SK-N-SH treated with all-trans-retinoic acid at 6 μM for 48 hours (cell line): ENCODE results near the gene CHST10.

Experiments
- BACH2 ChIP-seq: fragments of 250-450 bp; sonication (Bioruptor Pico); IDR thresholded peaks from 2 replicates; pipeline ENCODE4 v1.9.0; 2021; ENCODE audit warnings: mild to moderate bottlenecking, borderline replicate concordance
- CREB5 ChIP-seq: fragments of 250-450 bp; sonication (Bioruptor Pico); IDR thresholded peaks from 2 replicates; pipeline ENCODE4 v1.5.1; 2020; ENCODE audit warnings: low read depth, mild to moderate bottlenecking, moderate library complexity
- ESRRG ChIP-seq: fragments of 250-450 bp; sonication (Bioruptor Pico); IDR thresholded peaks from 2 replicates; pipeline ENCODE4 v1.6.1; 2021; ENCODE audit warnings: mild to moderate bottlenecking
- OSR1 ChIP-seq: fragments of 250-450 bp; sonication (Bioruptor Pico); IDR thresholded peaks from 2 replicates; pipeline ENCODE4 v1.8.0; 2022; ENCODE audit warnings: moderate library complexity, mild to moderate bottlenecking, inconsistent platforms
- TOX ChIP-seq: fragments of 250-450 bp; sonication (Bioruptor Pico); IDR thresholded peaks from 2 replicates; pipeline ENCODE4 v1.8.0; 2021; ENCODE audit warnings: mild to moderate bottlenecking, moderate library complexity, borderline replicate concordance
- ZC3H10 ChIP-seq: fragments of 250-450 bp; sonication (Bioruptor Pico); IDR thresholded peaks from 2 replicates; pipeline ENCODE4 v1.5.1; 2021; ENCODE audit warnings: mild to moderate bottlenecking, moderate library complexity
- ZNF8 ChIP-seq: fragments of 450-650 bp; formaldehyde crosslinking; IDR thresholded peaks from 2 replicates; pipeline ENCODE4 v1.5.0; 2020; ENCODE audit warnings: mild to moderate bottlenecking, moderate library complexity
- TF ChIP-seq, protein P1 (sequence below): fragments of 250-450 bp; sonication (Bioruptor Pico); IDR thresholded peaks from 2 replicates; pipeline ENCODE4 v1.5.0; 2020; ENCODE audit warnings: mild to moderate bottlenecking, moderate library complexity
- TF ChIP-seq, protein P2 (sequence below): fragments of 250-450 bp; sonication (Bioruptor Pico); IDR thresholded peaks from 2 replicates; pipeline ENCODE4 v1.8.0; 2020; ENCODE audit warnings: mild to moderate bottlenecking, moderate library complexity, borderline replicate concordance
- TF ChIP-seq, protein P3 (sequence below): fragments of 250-450 bp; sonication (Bioruptor Pico); IDR thresholded peaks from 2 replicates; pipeline ENCODE4 v1.5.1; 2021; ENCODE audit warnings: mild to moderate bottlenecking, moderate library complexity

DNA sequence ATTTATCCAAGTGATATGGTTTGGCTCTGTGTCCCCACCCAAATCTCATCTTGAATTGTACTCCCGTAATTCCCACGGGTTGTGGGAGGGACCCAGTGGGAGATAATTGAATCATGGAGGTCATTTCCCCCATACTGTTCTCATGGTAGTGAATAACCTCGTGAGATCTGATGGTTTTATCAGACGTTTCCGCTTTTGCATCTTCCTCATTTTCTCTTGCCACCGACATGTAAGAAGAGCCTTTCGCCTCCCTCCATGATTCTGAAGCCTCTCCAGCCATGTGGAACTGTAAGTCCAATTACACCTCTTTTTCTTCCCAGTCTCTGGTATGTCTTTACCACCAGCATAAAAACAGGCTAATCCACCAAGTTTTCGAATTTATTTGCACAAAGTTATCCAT, 20.3 kb upstream of the CHST10 start:
- TF ChIP-seq, protein P1, sequence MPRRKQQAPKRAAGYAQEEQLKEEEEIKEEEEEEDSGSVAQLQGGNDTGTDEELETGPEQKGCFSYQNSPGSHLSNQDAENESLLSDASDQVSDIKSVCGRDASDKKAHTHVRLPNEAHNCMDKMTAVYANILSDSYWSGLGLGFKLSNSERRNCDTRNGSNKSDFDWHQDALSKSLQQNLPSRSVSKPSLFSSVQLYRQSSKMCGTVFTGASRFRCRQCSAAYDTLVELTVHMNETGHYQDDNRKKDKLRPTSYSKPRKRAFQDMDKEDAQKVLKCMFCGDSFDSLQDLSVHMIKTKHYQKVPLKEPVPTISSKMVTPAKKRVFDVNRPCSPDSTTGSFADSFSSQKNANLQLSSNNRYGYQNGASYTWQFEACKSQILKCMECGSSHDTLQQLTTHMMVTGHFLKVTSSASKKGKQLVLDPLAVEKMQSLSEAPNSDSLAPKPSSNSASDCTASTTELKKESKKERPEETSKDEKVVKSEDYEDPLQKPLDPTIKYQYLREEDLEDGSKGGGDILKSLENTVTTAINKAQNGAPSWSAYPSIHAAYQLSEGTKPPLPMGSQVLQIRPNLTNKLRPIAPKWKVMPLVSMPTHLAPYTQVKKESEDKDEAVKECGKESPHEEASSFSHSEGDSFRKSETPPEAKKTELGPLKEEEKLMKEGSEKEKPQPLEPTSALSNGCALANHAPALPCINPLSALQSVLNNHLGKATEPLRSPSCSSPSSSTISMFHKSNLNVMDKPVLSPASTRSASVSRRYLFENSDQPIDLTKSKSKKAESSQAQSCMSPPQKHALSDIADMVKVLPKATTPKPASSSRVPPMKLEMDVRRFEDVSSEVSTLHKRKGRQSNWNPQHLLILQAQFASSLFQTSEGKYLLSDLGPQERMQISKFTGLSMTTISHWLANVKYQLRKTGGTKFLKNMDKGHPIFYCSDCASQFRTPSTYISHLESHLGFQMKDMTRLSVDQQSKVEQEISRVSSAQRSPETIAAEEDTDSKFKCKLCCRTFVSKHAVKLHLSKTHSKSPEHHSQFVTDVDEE (CRISPR knock-in tag), result no peak
- TF ChIP-seq BACH2 (CRISPR knock-in tag) (no peak), CREB5 (CRISPR knock-in tag) (no peak), ZNF8 (CRISPR knock-in tag) (no peak), ESRRG (CRISPR knock-in tag) (no peak), OSR1 (CRISPR knock-in tag) (no peak), TOX (CRISPR knock-in tag) (no peak), ZC3H10 (CRISPR knock-in tag) (no peak)
- TF ChIP-seq, protein P2, sequence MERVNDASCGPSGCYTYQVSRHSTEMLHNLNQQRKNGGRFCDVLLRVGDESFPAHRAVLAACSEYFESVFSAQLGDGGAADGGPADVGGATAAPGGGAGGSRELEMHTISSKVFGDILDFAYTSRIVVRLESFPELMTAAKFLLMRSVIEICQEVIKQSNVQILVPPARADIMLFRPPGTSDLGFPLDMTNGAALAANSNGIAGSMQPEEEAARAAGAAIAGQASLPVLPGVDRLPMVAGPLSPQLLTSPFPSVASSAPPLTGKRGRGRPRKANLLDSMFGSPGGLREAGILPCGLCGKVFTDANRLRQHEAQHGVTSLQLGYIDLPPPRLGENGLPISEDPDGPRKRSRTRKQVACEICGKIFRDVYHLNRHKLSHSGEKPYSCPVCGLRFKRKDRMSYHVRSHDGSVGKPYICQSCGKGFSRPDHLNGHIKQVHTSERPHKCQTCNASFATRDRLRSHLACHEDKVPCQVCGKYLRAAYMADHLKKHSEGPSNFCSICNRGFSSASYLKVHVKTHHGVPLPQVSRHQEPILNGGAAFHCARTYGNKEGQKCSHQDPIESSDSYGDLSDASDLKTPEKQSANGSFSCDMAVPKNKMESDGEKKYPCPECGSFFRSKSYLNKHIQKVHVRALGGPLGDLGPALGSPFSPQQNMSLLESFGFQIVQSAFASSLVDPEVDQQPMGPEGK (CRISPR knock-in tag), result no peak
- TF ChIP-seq, protein P3, sequence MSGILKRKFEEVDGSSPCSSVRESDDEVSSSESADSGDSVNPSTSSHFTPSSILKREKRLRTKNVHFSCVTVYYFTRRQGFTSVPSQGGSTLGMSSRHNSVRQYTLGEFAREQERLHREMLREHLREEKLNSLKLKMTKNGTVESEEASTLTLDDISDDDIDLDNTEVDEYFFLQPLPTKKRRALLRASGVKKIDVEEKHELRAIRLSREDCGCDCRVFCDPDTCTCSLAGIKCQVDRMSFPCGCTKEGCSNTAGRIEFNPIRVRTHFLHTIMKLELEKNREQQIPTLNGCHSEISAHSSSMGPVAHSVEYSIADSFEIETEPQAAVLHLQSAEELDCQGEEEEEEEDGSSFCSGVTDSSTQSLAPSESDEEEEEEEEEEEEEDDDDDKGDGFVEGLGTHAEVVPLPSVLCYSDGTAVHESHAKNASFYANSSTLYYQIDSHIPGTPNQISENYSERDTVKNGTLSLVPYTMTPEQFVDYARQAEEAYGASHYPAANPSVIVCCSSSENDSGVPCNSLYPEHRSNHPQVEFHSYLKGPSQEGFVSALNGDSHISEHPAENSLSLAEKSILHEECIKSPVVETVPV, result no peak
